GM19351 (cell line): Measurements from ENCODE around the gene HEXA.

Source experiments
- ATAC-seq: cut with Tn5 transposase; IDR thresholded peaks from one replicate; pipeline ENCODE4 v1.9.1; 2021; ENCODE audit warnings: mild to moderate bottlenecking, moderate library complexity; ENCODE audit not compliant: unreplicated experiment

The HEXA gene

DNA sequence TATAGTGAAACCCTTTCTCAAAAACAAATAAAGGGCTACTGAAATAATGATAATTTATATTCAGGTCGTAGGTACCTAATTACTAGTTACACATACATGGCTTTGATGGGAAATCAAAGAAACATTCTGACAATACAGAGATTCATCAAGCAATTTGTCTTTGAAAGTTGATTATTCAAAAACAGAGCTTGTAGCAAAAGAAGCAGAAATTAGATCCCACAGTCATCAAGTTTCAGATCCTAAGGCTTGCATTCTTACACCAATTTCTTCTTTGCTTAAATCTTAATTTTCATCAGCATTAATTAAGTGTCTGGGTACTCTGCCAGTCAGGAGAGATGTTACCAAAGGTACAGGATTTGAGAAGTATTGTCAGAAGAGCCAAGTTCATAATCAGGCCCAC lies 1.5 kb upstream of the HEXA start:
- no peak for ATAC-seq

- ATAC-seq: peak; percentile 42
These were observed 341 bp downstream of the HEXA start for GRCh38 chr15:72375501-72375845.

GRCh38 chr15:72372361-72372760 lies 3.5 kb downstream of the HEXA start:
- no peak for ATAC-seq

- ATAC-seq: no peak
These were observed 5.8 kb downstream of the HEXA start for GRCh38 chr15:72369964-72370363.

- no peak for ATAC-seq
These were observed 6.9 kb downstream of the HEXA start for GRCh38 chr15:72368899-72369298.

DNA sequence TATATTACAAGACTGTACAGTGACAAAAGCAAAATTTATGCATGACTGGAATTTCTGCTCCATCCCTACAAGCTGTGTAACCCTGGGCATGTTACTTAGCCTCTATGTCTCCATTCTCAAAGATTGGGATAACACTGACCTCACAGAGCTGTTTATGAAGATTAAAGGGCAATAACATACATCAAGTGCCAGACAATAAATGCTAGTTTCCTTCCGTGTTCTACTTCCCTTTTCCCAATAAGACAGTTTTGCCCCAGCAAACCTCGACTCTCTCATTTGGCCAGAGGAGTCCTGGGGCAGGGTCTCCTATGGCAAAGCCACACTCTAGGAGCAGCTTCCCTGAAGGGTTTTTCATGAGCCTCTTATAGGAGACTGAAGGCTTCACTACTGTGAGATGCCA lies 7.5 kb downstream of the HEXA start:
- no peak for ATAC-seq

GRCh38 chr15:72365844-72366243 lies 10.0 kb downstream of the HEXA start:
- peak; percentile 83 for ATAC-seq

GRCh38 chr15:72361176-72361575 lies 14.6 kb downstream of the HEXA start:
- ATAC-seq: no peak

GRCh38 chr15:72358650-72359171 lies 17.1 kb downstream of the HEXA start:
- peak; percentile 73 for ATAC-seq

GRCh38 chr15:72358121-72358520 lies 17.7 kb downstream of the HEXA start:
- ATAC-seq: no peak

DNA sequence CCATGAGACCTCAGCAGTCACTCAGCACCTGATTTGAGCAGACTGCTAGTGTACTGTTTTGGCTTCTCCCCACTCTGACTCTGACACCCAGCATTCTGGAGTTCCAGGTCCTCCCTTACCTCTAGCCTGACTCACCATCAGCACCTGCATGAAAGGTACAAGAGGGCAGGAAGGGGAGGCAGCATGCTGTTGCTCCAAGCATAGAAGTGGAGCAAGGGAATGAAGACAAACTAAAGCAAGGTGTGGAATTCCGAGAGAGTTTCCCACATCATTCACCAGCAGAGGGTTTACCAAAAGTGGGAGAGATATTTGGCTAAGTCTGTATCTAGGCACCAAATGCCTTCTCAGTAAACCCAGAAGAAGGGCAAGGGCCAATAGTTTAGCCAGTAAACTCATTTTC lies 21.3 kb downstream of the HEXA start:
- ATAC-seq: no peak

- no peak for ATAC-seq
These were observed 22.5 kb downstream of the HEXA start for GRCh38 chr15:72353266-72353665.

GRCh38 chr15:72345806-72346205 lies 30.0 kb downstream of the HEXA start:
- ATAC-seq: no peak

GRCh38 chr15:72345280-72345679 lies 30.5 kb downstream of the HEXA start:
- ATAC-seq: no peak

DNA sequence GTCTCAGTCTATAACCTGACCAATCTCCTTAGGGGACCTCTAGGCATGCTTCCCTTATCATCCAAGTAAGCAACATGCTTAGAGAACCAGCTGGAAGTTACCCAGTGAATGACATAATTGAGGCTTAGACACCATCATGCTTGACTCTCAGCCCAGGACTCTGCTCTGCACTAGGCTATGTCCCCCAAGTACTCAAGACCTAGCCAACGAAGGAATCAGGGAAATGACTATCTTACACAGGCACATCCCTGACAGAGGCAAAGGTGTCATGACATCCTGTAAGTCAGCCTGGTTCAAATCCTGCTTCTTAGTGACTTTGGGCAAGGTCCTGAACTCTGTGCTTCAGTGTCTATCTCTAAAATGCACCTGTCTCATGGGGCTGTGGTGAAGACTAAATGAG lies 31.2 kb downstream of the HEXA start:
- ATAC-seq: no peak

DNA sequence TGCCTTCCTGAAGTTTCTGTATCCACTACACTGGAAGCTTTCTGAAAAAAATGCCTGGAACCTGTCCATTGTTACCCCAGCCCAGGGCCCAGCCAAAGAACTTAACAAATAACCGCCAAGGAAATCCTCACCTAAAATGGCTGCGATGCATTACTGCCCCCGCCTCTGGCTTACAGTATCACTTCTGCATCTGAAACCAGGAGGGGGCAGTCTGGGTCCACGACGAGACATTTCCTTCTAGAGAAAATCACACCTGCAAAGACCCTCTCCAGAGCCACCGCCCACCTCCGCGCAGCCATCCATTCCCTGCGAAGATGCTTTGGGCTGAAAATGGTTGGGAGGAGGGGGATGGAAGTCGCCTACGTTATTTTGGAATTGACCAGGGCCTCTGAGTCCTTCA lies 33.4 kb downstream of the HEXA start:
- no peak for ATAC-seq

- no peak for ATAC-seq
These were observed 34.5 kb downstream of the HEXA start for GRCh38 chr15:72341361-72341760.

- ATAC-seq: no peak
These were observed 35.4 kb downstream of the HEXA start for GRCh38 chr15:72340366-72340765.

GRCh38 chr15:72339777-72340177 lies 36.0 kb downstream of the HEXA start:
- no peak for ATAC-seq

DNA sequence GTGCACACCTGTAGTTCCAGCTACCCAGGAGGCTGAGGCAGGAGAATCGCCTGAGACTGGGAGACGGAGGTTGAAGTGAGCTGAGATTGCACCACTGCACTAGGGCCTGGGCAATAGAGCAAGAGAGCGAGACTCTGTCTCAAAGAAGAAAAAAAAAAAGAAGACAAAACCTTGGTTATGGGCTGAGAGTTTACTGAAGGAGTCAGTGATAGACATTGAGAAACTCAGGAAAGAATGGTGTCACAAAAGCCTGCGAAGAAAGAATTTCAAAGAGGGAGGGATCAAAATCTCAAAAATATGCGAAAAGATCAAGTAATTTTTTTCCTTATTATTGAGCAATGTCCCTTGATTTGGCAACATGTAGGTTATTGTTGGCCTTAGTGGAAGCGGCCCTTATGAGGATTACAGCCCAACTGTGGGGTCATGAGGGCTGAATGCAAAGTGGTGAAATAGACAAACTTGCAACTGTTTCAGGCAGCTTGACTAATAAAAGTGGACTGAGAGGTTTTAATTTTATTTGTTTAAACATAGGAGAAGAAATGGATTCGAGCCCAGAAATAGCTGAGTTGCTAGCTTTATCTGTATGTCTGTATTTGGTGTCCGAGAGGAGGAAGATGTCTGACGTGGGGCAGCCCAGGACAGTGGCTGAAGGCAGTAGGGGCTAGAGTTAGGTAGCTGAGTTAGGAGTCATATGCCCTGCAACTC lies 37.0 kb downstream of the HEXA start:
- ATAC-seq: no peak

GRCh38 chr15:72338148-72338547 lies 37.7 kb downstream of the HEXA start:
- no peak for ATAC-seq

- ATAC-seq: no peak
These were observed 41.0 kb downstream of the HEXA start for GRCh38 chr15:72334842-72335241.

DNA sequence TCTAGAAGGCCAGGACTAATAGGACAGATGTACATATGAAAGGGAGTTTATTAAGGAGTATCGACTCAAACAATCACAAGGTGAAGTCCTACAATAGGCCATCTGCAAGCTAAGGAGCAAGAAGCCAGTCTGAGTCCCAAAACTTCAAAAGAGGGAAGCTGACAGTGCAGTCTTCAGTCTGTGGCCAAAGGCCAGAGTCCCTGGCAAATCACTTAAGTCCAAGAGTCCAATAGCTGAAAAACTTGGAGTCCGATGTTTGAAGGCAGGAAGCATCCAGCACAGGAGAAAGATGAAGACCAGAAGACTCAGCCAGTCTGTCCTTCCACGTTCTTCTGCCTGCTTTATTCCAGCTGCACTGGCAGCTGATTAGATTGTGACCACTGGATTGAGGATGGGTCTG lies 44.8 kb downstream of the HEXA start:
- ATAC-seq: no peak
